NCI-H2171 (cell line): ENCODE measurements around the gene PCSK5.

Source experiments
- DNase-seq: peaks from one replicate; lab custom pipeline; 2025; lab: John Stamatoyannopoulos, UW

The PCSK5 gene

GRCh38 chr9:76138360-76138759, 247.9 kb downstream of the PCSK5 start:
- no peak for DNase-seq

GRCh38 chr9:76143834-76144233, 253.4 kb downstream of the PCSK5 start:
- no peak for DNase-seq

GRCh38 chr9:76150013-76150412, 259.5 kb downstream of the PCSK5 start:
- DNase-seq: no peak

- DNase-seq: no peak
Observed at GRCh38 chr9:76151267-76151666, 260.8 kb downstream of the PCSK5 start.

GRCh38 chr9:76153339-76153738, 262.9 kb downstream of the PCSK5 start:
- DNase-seq: no peak

- DNase-seq: no peak
Observed at GRCh38 chr9:76153902-76154629, 263.6 kb downstream of the PCSK5 start.

- DNase-seq: no peak
Observed at GRCh38 chr9:76155361-76155760, 264.9 kb downstream of the PCSK5 start.

- DNase-seq: no peak
Observed at GRCh38 chr9:76158713-76159112, 268.2 kb downstream of the PCSK5 start.

- no peak for DNase-seq
Observed at GRCh38 chr9:76159293-76159926, 268.9 kb downstream of the PCSK5 start.

- DNase-seq: no peak
Observed at GRCh38 chr9:76161106-76161505, 270.6 kb downstream of the PCSK5 start.

- DNase-seq: no peak
Observed at GRCh38 chr9:76161541-76161940, 271.1 kb downstream of the PCSK5 start.

GRCh38 chr9:76162086-76162730, 271.7 kb downstream of the PCSK5 start:
- DNase-seq: no peak

- no peak for DNase-seq
Observed at GRCh38 chr9:76162751-76163500, 272.5 kb downstream of the PCSK5 start.

GRCh38 chr9:76166526-76166925, 276.1 kb downstream of the PCSK5 start:
- no peak for DNase-seq

GRCh38 chr9:76176171-76176570, 285.7 kb downstream of the PCSK5 start:
- DNase-seq: no peak

- no peak for DNase-seq
Observed at GRCh38 chr9:76177931-76178330, 287.5 kb downstream of the PCSK5 start.

GRCh38 chr9:76180541-76180940, 290.1 kb downstream of the PCSK5 start:
- no peak for DNase-seq

GRCh38 chr9:76181020-76181641, 290.7 kb downstream of the PCSK5 start:
- DNase-seq: no peak

GRCh38 chr9:76181781-76182180, 291.3 kb downstream of the PCSK5 start:
- DNase-seq: no peak

- no peak for DNase-seq
Observed at GRCh38 chr9:76185432-76185831, 295.0 kb downstream of the PCSK5 start.

- DNase-seq: no peak
Observed at GRCh38 chr9:76188286-76188685, 297.8 kb downstream of the PCSK5 start.

GRCh38 chr9:76188905-76189304, 298.4 kb downstream of the PCSK5 start:
- DNase-seq: no peak
